SH-SY5Y (cell line): ENCODE data around the gene MINDY1.

Source experiments
- GATA2 ChIP-seq: IDR thresholded peaks from 2 replicates; pipeline ENCODE4 v1.6.1; 2011; ENCODE audit warnings: mild to moderate bottlenecking, low read depth, low read length
- GATA3 ChIP-seq: IDR thresholded peaks from 2 replicates; pipeline ENCODE4 v1.6.1; 2011; ENCODE audit warnings: low read depth, mild to moderate bottlenecking, low read length, moderate library complexity

Gene MINDY1

GRCh38 chr1:151005729-151006319, 878 bp downstream of the MINDY1 start:
- TF ChIP-seq GATA3 = no peak
- no peak for TF ChIP-seq GATA2

GRCh38 chr1:151003180-151003579, 3.5 kb downstream of the MINDY1 start:
- no peak for TF ChIP-seq GATA3
- no peak for TF ChIP-seq GATA2

- TF ChIP-seq GATA3 (no peak), GATA2 (no peak)
These were observed 4.1 kb downstream of the MINDY1 start for GRCh38 chr1:151002611-151003010.

GRCh38 chr1:151002051-151002450, 4.7 kb downstream of the MINDY1 start:
- no peak for TF ChIP-seq GATA2

GRCh38 chr1:151001602-151002001, 5.1 kb downstream of the MINDY1 start:
- TF ChIP-seq GATA2 (no peak), GATA3 (no peak)

GRCh38 chr1:151000408-151000807, 6.3 kb downstream of the MINDY1 start:
- TF ChIP-seq GATA2 (no peak), GATA3 (no peak)

- TF ChIP-seq GATA3 (no peak), GATA2 (no peak)
These were observed 6.8 kb downstream of the MINDY1 start for GRCh38 chr1:150999926-151000325.

GRCh38 chr1:150999051-150999674, 7.5 kb downstream of the MINDY1 start:
- TF ChIP-seq GATA2 (no peak), GATA3 (no peak)

- TF ChIP-seq GATA3 (no peak), GATA2 (no peak)
These were observed 8.8 kb downstream of the MINDY1 start for GRCh38 chr1:150997949-150998348.

GRCh38 chr1:150997126-150997872, 9.4 kb downstream of the MINDY1 start:
- TF ChIP-seq GATA3 (no peak), GATA2 (no peak)

GRCh38 chr1:150995896-150996295, 10.8 kb downstream of the MINDY1 start:
- no peak for TF ChIP-seq GATA2
- TF ChIP-seq GATA3 = no peak

GRCh38 chr1:150995460-150995859, 11.2 kb downstream of the MINDY1 start:
- TF ChIP-seq GATA2 (no peak), GATA3 (no peak)

- TF ChIP-seq GATA3 (no peak), GATA2 (no peak)
These were observed 12.5 kb downstream of the MINDY1 start for GRCh38 chr1:150994248-150994647.

GRCh38 chr1:150992626-150993025, 14.1 kb downstream of the MINDY1 start:
- no peak for TF ChIP-seq GATA2
- no peak for TF ChIP-seq GATA3

- TF ChIP-seq GATA3 (no peak), GATA2 (no peak)
These were observed 18.8 kb downstream of the MINDY1 start for GRCh38 chr1:150987924-150988323.
